PC-3 (cell line): ENCODE measurements around the gene KDM5B. TPM values are rescaled to one million over a fixed set of nuclear protein-coding genes. Genes with fewer than 3 reads are reported as not detected.

ENCODE experiments used
- ATAC-seq: fragments of 200-7000 bp; cut with Tn5 transposase; 2 replicates; pipeline ENCODE4 v1.9.1; 2020; ENCODE audit warnings: mild to moderate bottlenecking, moderate library complexity
- BruUV-seq: library from RNA; stranded (reverse); fragments of 400-500 nt; replicated peaks from 2 replicates; lab custom pipeline; 2021; lab: Mats Ljungman, UMichigan
- CTCF ChIA-PET: fragments of 300-600 bp; sonication (Branson Sonifier 250); formaldehyde crosslinking; loops from one replicate; lab custom pipeline; 2022; ENCODE audit warnings: antibody characterized with exemption; lab: Charles Lee
- POLR2A ChIA-PET: fragments of 300-600 bp; sonication (Branson Sonifier 250); formaldehyde crosslinking; loops from one replicate; lab custom pipeline; 2022; ENCODE audit warnings: antibody characterized with exemption; ENCODE audit not compliant: unreplicated experiment; lab: Charles Lee
- DNase-seq: peaks from one replicate; pipeline ENCODE4 v3.0.0-alpha.2; 2015
- H2AFZ ChIP-seq: fragments of 300-600 bp; sonication (generic); 2 replicates; pipeline ENCODE4 v1.6.0; 2016; ENCODE audit warnings: antibody characterized with exemption, low read length
- H3F3A ChIP-seq: fragments of 300-600 bp; sonication (generic); one replicate; pipeline ENCODE4 v1.6.0; 2017; ENCODE audit warnings: antibody characterized with exemption, low read length, control low read depth, mild to moderate bottlenecking; ENCODE audit not compliant: unreplicated experiment
- H3K27ac ChIP-seq: fragments of 300-600 bp; sonication (generic); 2 replicates; pipeline ENCODE4 v1.5.1; 2016; ENCODE audit warnings: mild to moderate bottlenecking, low read length
- H3K27me3 ChIP-seq: fragments of 300-600 bp; sonication (generic); 2 replicates; pipeline ENCODE4 v1.6.1; 2016; ENCODE audit warnings: low read length, mixed read lengths
- H3K36me3 ChIP-seq: fragments of 300-600 bp; sonication (generic); 2 replicates; pipeline ENCODE4 v1.6.1; 2016; ENCODE audit warnings: low read depth, mixed run types, low read length, mixed read lengths
- H3K4me1 ChIP-seq: fragments of 300-600 bp; sonication (generic); 2 replicates; pipeline ENCODE4 v1.5.1; 2016; ENCODE audit warnings: low read length; ENCODE audit not compliant: insufficient read depth
- H3K4me2 ChIP-seq: fragments of 300-600 bp; sonication (generic); 2 replicates; pipeline ENCODE4 v1.6.0; 2016; ENCODE audit warnings: low read length
- H3K4me3 ChIP-seq: fragments of 300-600 bp; sonication (generic); 2 replicates; pipeline ENCODE4 v1.5.1; 2016; ENCODE audit warnings: mild to moderate bottlenecking, low read length, mixed read lengths
- H3K79me2 ChIP-seq: fragments of 300-600 bp; sonication (generic); 2 replicates; pipeline ENCODE4 v1.6.1; 2017; ENCODE audit warnings: low read length, mixed read lengths
- H3K9ac ChIP-seq: fragments of 300-600 bp; sonication (generic); 2 replicates; pipeline ENCODE4 v1.6.0; 2016; ENCODE audit warnings: mild to moderate bottlenecking, low read length
- H3K9me2 ChIP-seq: fragments of 300-600 bp; sonication (generic); replicated peaks from 2 replicates; pipeline ENCODE4 v1.6.1; 2016; ENCODE audit warnings: mixed run types, low read length, mixed read lengths
- H3K9me3 ChIP-seq: fragments of 300-600 bp; sonication (generic); 2 replicates; pipeline ENCODE4 v1.6.1; 2016; ENCODE audit warnings: low read length, mixed read lengths
- H4K20me1 ChIP-seq: fragments of 300-600 bp; sonication (generic); 2 replicates; pipeline ENCODE4 v1.6.1; 2016; ENCODE audit warnings: low read length, mixed read lengths
- CTCF ChIP-seq: fragments of 300-600 bp; sonication (generic); conservative IDR thresholded peaks from 2 replicates; pipeline ENCODE4 v1.5.1; 2017; ENCODE audit warnings: antibody characterized with exemption, low read depth, mild to moderate bottlenecking, low read length
- EZH2 ChIP-seq: fragments of 300-600 bp; sonication (generic); IDR thresholded peaks from one replicate; pipeline ENCODE4 v1.6.1; 2017; ENCODE audit warnings: antibody characterized with exemption, mild to moderate bottlenecking, low read length; ENCODE audit not compliant: unreplicated experiment
- EZH2phosphoT487 ChIP-seq: fragments of 300-600 bp; sonication (generic); IDR thresholded peaks from 2 replicates; pipeline ENCODE4 v1.6.1; 2018; ENCODE audit warnings: mild to moderate bottlenecking, antibody characterized with exemption, low read length, borderline replicate concordance
- intact Hi-C: fragments of 100-400 bp; cut with micrococcal nuclease; formaldehyde crosslinking; loops from 2 replicates; pipeline ENCODE4 v1.9.0; 2023
- total RNA-seq: library from RNA; depleted of rRNA; stranded (reverse); fragments of >200 nt; gene quantifications from 2 replicates; pipeline ENCODE4 v1.2.3, GENCODE V29; 2014

KDM5B gene
- total RNA-seq, 1 experiment from 2014 or later: 41.4 TPM

- Histone ChIP-seq H4K20me1 (no peaks in the 10 kb centered on the region), H3K36me3 (peaks cover 61% of the 10 kb centered on the region), H3K9me2 (no peaks in the 10 kb centered on the region), H3K4me1 (no peaks in the 10 kb centered on the region), H3K9ac (no peak overlapping the region), H3F3A (no peaks in the 10 kb centered on the region), H3K27ac (no peak overlapping the region), H2AFZ (no peak overlapping the region), H3K9me3 (no peaks in the 10 kb centered on the region), H3K4me2 (no peak overlapping the region), H3K4me3 (no peak overlapping the region), H3K27me3 (no peaks in the 10 kb centered on the region), H3K79me2 (no peaks in the 10 kb centered on the region)
- ATAC-seq (no peak), DNase-seq (no peak)
- CTCF ChIA-PET: interaction anchor here (0.6 to 0.7 kb wide), 2 partner anchors 41 to 90 kb away, joined by 3 read pairs; no protein-coding TSS in a partner anchor
- intact Hi-C loops: no loop called here
- TF ChIP-seq EZH2phosphoT487 (no peak), CTCF (no peak), EZH2 (no peak)
- POLR2A ChIA-PET: no interaction called here
- BruUV-seq: no TSS peak
Observed at GRCh38 chr1:202762019-202762418, 46.2 kb downstream of the KDM5B start.

- no peak for ATAC-seq
Observed at GRCh38 chr1:202760589-202760988, 47.6 kb downstream of the KDM5B start.

More at GRCh38 chr1:202760589-202760988, 47.6 kb downstream of the KDM5B start:
- Histone ChIP-seq H3K9ac (no peak overlapping the region), H3K9me2 (no peaks in the 10 kb centered on the region), H3K27ac (no peak overlapping the region), H3K36me3 (peaks cover 74% of the 10 kb centered on the region), H3K27me3 (no peaks in the 10 kb centered on the region), H3K4me3 (no peak overlapping the region), H3K9me3 (no peaks in the 10 kb centered on the region), H3K4me1 (no peaks in the 10 kb centered on the region), H3K79me2 (no peaks in the 10 kb centered on the region), H3K4me2 (no peak overlapping the region), H2AFZ (no peak overlapping the region), H3F3A (no peaks in the 10 kb centered on the region), H4K20me1 (no peaks in the 10 kb centered on the region)
- no TSS peak for BruUV-seq
- intact Hi-C loops: no loop called here
- TF ChIP-seq EZH2phosphoT487 (no peak), CTCF (no peak), EZH2 (no peak)
- no peak for DNase-seq
- POLR2A ChIA-PET: no interaction called here
- CTCF ChIA-PET: no interaction called here
